Measurements from ENCODE around the gene SACS. TPM values are rescaled to one million over a fixed set of nuclear protein-coding genes. Genes with fewer than 3 reads are reported as not detected.
"Not testable (repeated sequence)": the region's sequence is repeated elsewhere in the genome, so short reads cannot be mapped to it uniquely, and the experiment has no call there.

The SACS gene
- polyA plus RNA-seq, 1 donor from 2014 or later: 4.2 TPM

DNA sequence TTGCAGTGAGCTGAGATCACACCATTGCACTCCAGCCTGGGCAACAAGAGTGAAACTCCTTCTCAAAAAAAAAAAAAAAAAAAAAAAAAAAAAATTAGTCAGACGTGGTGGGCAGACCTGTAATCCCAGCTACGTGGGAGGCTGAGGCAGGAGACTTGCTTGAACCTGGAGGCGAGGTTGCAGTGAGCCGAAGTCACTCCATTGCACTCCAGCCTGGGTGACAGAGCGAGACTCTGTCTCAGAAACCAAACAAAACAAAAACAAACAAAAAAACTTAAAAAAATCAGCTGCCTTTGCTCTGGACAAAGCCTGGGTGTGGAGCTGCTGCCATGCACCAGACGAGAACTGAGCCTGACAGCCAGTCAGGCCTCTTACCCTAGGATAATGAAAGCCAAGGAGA lies 6.8 kb upstream of the SACS start:
- not testable (repeated sequence) for H3K4me3 Mint-ChIP-seq, H3K27ac Mint-ChIP-seq, H3K4me1 Mint-ChIP-seq, H3K36me3 Mint-ChIP-seq, H3K9me3 Mint-ChIP-seq
- H3K27me3 Mint-ChIP-seq: peaks cover 14% of the 10 kb centered on the region

DNA sequence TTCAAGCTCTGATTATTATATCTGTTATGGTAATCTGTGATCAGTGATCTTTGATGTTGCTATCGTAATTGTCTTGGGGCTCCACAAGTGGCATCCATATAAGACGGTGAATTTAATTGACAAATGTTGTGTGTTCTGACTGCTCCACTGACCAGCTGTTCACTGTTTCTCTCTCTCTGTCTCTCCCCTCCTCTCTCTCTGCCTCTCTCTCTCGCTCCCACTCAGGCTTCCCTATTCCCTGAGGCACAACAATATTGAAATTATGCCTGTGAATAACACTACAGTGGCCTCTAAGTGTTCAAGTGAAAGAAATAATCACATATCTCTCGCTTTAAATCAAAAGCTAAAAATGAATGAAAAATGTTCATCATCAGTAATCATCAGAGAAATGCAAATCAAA lies 4.4 kb upstream of the SACS start:
- Mint-ChIP-seq H3K4me1 (peaks cover 0 to 2% (median 0%) of the 10 kb centered on the region in 3 donors), H3K27me3 (peaks cover 22% of the 10 kb centered on the region), H3K36me3 (no peaks in the 10 kb centered on the region), H3K27ac (no peak overlapping the region), H3K9me3 (no peaks in the 10 kb centered on the region), H3K4me3 (no peak overlapping the region)

DNA sequence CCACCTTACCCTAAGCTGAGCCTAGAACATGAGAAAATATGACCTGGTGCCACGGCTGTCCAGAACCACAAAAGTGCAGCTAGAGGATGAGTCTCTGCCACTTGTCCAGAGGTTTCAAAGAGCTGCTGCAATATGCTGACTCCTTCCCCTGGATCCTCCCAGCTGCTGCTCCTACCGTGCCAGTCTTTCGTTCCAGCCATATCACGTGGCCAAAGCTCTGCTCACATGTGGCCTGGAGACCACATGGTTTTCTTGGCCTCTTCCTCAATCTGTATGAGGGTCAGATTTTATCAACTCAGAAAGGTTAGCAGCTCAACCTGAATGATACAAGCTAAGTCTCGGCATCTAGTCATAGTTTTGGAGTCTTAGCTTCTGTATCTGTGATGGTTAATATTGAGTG lies 3.2 kb upstream of the SACS start:
- Mint-ChIP-seq H3K27ac (no peak overlapping the region), H3K9me3 (no peaks in the 10 kb centered on the region), H3K4me1 (peaks cover 0 to 2% (median 0%) of the 10 kb centered on the region in 3 donors), H3K4me3 (no peak overlapping the region), H3K36me3 (no peaks in the 10 kb centered on the region), H3K27me3 (peaks cover 30% of the 10 kb centered on the region)

DNA sequence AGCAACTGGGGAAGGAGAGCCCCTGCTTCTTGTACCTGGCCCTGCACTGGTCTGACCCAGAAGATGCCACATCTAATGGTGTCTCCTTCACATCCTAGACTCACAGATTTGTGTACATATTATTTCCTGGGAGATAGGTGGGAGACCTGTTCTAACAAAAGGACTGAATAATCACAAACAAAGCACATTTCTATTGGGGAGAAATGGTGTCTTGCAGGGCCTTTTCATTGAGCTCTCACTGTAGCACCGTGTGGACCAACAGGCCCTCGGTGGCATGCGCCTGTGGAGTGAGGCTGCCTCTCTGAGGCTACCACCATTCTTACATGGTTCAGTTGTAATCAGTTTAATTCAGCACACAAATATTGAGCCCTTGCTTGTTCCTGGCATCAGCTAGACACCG lies 989 bp upstream of the SACS start:
- Mint-ChIP-seq H3K27me3 (peaks cover 42% of the 10 kb centered on the region), H3K9me3 (no peaks in the 10 kb centered on the region), H3K27ac (no peak overlapping the region), H3K36me3 (no peaks in the 10 kb centered on the region), H3K4me3 (no peak overlapping the region), H3K4me1 (peaks cover 0 to 2% (median 0%) of the 10 kb centered on the region in 3 donors)

DNA sequence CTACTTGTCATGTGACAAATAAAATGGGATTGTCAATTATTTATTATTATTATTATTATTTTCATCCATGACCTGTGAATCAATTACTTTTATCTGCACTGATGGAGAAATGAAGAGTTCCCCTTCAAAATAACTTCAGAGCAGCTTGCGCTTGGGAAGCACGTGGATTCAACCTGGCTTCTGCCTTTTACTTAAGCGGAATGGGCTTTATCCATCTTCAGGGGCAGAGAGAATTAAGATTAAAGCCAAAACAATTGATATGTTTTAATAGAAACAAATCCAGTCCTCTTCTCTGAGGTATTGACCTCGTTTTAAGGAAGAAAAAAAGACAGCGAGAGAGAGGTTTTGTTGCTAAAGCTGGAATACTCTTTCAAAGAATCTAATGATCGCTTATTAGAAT lies 876 bp downstream of the SACS start:
- H3K9me3 Mint-ChIP-seq: no peaks in the 10 kb centered on the region
- H3K36me3 Mint-ChIP-seq: no peaks in the 10 kb centered on the region
- no peak overlapping the region for H3K4me3 Mint-ChIP-seq
- H3K27ac Mint-ChIP-seq: no peak overlapping the region
- peaks cover 0 to 2% (median 0%) of the 10 kb centered on the region in 3 donors for H3K4me1 Mint-ChIP-seq
- peaks cover 45% of the 10 kb centered on the region for H3K27me3 Mint-ChIP-seq

DNA sequence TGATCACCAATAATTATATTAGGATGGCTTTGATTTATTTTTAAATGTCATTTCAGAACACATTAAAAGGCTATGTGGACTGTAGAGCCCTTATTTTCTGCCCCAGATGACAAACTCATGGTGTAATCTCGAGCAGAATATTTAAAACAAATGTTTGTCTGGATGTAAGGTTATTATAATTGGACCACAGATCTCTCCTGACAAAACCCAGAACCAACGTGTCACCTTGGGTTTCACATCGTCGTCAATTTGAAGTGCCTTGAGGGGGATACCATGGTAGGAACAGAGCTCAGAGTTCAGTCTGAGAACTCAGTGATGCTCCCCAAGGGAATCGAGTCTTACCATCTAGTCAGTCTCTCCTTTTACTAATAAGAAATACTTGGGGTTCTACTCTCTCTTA lies 2.8 kb downstream of the SACS start:
- no peak overlapping the region for H3K27ac Mint-ChIP-seq
- H3K36me3 Mint-ChIP-seq: no peaks in the 10 kb centered on the region
- peaks cover 35% of the 10 kb centered on the region for H3K27me3 Mint-ChIP-seq
- H3K4me1 Mint-ChIP-seq: peaks cover 0 to 2% (median 0%) of the 10 kb centered on the region in 3 donors
- no peak overlapping the region for H3K4me3 Mint-ChIP-seq
- H3K9me3 Mint-ChIP-seq: no peaks in the 10 kb centered on the region

DNA sequence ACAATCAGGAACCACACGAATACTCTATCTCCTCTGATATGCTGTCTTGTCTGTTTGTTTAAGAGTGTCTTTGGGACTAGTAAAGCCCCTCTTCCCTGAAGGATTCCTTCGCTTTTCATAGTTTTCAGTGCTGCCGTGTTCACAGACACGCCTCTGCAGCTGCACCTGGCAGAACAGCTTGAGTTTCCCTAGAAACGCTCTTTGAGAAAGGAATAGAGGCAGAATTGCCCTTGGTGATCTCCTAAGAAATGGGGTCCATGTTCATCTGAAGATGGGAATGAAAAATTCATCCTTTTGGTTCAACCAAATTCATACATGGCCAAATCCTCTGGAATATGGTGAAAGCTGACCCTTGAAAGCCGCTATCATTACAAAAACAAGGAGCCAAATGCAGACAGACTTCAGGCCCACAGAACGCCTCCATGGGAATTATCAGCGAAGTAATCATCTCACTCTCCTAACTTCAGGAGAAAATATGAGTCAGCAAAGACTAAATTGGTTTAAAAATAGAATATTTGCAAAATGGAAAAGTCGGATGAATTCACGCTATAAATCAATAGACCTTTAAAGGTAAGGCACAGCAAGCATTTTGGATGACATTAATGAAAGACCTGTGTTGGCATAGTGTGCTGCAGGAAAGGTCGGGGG lies 5.5 kb downstream of the SACS start:
- no peaks in the 10 kb centered on the region for H3K9me3 Mint-ChIP-seq
- no peak overlapping the region for H3K27ac Mint-ChIP-seq
- peaks cover 27% of the 10 kb centered on the region for H3K27me3 Mint-ChIP-seq
- H3K4me3 Mint-ChIP-seq: no peak overlapping the region
- no peaks in the 10 kb centered on the region for H3K36me3 Mint-ChIP-seq
- peaks cover 0 to under 1% (median 0%) of the 10 kb centered on the region in 3 donors for H3K4me1 Mint-ChIP-seq

DNA sequence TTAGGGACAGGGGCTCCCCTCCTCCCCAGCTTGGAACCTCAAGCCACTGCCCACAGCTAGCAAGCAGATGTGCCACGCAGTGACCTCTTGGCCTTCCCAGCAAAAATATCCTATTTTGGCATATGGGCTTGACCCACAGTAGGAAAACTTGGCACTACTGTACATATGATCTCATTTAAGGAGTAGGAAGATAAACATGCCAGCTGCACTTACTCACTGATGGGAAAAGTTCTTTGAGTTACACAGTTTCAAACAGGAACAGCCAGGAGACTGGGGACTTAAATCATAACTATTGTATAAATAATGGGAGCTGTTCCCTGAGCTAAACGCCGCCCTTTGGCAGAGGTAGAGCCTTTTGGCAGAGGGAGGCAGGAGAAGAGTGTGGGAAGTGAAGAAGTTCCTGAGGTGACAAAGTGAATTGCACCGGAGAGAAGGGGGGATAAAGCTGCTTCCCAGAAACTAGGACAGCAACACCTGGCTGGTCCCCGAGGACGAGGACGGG lies 6.1 kb downstream of the SACS start:
- Mint-ChIP-seq H3K9me3 (no peaks in the 10 kb centered on the region), H3K27ac (no peak overlapping the region), H3K4me1 (no peaks in the 10 kb centered on the region), H3K27me3 (peaks cover 25% of the 10 kb centered on the region), H3K36me3 (no peaks in the 10 kb centered on the region), H3K4me3 (no peak overlapping the region)

DNA sequence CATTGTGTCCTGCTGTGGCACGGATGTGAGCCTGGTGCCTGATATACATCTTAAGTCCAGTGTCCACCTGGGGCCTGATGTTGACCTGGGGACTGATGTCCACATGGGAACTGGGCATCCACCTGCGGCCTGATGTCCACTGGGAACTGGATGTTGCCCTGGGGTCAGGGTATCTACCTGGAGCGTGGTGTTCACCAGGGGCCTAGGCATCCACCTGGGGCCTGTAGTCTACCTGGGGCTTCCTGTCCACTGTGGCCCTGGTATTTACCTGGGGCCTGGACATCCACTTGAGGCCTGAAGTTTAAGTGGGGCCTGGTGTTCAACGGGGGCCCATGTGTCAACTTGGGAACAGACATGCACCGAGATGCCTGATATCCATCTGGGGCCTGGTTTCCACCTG lies 11.9 kb downstream of the SACS start:
- H3K27me3 Mint-ChIP-seq: no peaks in the 10 kb centered on the region
- H3K36me3 Mint-ChIP-seq: no peaks in the 10 kb centered on the region
- H3K4me1 Mint-ChIP-seq: no peaks in the 10 kb centered on the region
- H3K4me3 Mint-ChIP-seq: no peak overlapping the region
- no peaks in the 10 kb centered on the region for H3K9me3 Mint-ChIP-seq
- no peak overlapping the region for H3K27ac Mint-ChIP-seq

DNA sequence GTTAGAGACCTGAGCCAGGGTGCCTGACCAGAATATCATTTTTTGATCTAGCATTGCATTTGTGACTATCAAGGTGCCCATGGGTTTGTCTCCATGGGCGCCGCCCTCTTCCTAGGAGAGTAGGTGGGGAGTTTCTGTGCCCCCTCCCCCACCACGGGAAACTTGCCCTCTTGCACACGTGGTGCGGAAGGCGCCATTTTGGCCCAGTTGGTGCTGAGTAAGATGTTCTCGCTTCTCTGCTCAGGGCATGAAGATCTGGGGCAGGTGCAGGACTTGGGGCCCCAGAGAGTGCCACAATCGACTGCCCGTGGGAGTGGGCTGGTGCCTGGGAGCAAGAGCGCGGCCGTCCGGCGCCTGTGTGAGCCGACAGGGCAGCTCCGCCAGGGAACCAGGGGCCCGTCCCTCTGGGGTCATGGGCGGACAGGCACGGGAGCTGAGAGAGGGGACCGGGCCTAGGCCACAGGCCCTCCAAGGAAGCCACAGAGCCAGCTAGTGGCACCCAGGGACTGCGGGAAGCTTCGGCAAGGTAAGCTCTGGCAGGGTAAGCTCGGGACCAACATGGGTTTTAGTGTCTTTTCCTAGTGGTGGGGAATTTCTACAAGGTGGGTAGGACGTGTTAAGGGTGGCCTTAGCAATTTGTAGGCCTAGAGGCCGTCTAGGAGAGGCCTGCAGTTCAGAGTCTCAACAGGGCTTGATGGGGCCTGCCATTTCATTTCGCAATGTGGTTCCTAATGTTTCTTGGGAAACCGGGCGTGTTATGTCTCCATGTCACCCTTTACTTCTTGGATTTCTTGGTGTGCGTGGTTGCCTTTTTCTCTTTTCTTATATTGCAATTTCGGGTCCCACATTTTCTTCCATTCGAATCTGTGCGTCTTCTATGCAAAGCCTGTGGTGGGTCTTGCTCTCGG lies 14.5 kb downstream of the SACS start:
- H3K4me3 Mint-ChIP-seq: no peak overlapping the region
- peak overlapping the region in 1 of 3 donors; percentile 47 for H3K27ac Mint-ChIP-seq
- no peaks in the 10 kb centered on the region for H3K36me3 Mint-ChIP-seq
- H3K4me1 Mint-ChIP-seq: no peaks in the 10 kb centered on the region
- no peaks in the 10 kb centered on the region for H3K27me3 Mint-ChIP-seq
- no peaks in the 10 kb centered on the region for H3K9me3 Mint-ChIP-seq

DNA sequence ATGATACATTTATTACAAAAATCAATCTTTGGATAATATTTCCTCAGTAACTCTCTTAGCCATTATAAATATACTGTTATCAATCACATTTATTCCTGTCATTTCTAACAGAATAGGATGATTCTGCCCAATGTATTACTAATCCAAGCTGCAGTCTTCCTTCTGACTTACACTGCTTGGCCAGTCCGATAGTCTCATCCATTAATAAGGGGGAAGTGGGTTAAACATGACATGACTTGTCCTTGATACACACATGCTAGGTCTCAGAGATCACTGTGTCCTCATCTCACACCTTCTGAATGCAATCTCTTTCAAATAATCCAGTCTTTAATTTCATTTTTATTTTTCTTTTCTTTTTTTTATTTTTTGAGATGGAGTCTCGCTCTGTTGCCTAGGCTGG lies 18.8 kb downstream of the SACS start:
- no peaks in the 10 kb centered on the region for H3K9me3 Mint-ChIP-seq
- no peak overlapping the region for H3K4me3 Mint-ChIP-seq
- H3K27ac Mint-ChIP-seq: no peak overlapping the region
- H3K36me3 Mint-ChIP-seq: no peaks in the 10 kb centered on the region
- no peaks in the 10 kb centered on the region for H3K4me1 Mint-ChIP-seq
- H3K27me3 Mint-ChIP-seq: peaks cover 8% of the 10 kb centered on the region

DNA sequence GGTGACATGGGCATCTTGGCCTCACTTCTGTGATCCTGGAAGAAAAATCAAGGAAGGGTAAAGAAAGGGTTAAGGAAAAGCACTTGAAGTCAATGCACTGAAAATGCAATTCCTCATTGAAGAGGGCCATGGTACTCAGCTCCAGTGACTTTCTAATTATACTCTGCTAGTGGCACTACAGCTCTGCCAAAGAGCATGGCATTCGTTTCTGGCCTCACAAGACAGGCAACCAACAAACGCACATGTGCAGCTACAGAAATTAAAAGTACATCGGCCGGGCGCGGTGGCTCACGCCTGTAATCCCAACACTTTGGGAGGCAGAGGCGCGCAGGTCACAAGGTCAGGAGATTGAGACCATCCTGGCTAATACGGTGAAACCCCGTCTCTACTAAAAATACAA lies 21.8 kb downstream of the SACS start:
- Mint-ChIP-seq H3K27me3 (peaks cover 10% of the 10 kb centered on the region), H3K4me3 (no peak overlapping the region), H3K36me3 (no peaks in the 10 kb centered on the region), H3K4me1 (peaks cover 0 to 2% (median 2%) of the 10 kb centered on the region in 3 donors), H3K27ac (no peak overlapping the region), H3K9me3 (peaks cover 0 to 2% (median 0%) of the 10 kb centered on the region in 3 donors)

DNA sequence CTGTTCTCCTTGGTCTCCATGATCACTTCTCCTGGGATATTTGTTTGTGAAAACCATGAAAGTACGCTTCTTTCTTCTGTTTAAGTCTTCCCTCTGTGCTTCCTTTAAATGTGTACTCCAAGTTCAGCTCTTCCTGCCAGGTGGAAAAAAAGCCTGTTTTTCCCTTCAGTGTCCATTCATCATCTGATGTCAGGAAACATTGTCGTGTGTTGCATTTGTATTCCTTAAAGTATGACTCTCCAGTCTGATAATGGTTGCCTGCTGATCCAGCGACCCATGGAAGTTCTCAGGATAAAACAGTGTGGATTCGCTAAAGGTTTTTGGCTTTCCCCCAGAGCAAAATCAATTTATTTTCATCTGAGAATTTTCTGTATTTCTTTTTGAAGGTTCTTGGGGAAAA lies 22.3 kb downstream of the SACS start:
- Mint-ChIP-seq H3K27ac (no peak overlapping the region), H3K36me3 (no peaks in the 10 kb centered on the region), H3K9me3 (peaks cover 0 to 2% (median 0%) of the 10 kb centered on the region in 3 donors), H3K4me3 (no peak overlapping the region), H3K4me1 (peaks cover 0 to 2% (median 2%) of the 10 kb centered on the region in 3 donors), H3K27me3 (peaks cover 10% of the 10 kb centered on the region)

DNA sequence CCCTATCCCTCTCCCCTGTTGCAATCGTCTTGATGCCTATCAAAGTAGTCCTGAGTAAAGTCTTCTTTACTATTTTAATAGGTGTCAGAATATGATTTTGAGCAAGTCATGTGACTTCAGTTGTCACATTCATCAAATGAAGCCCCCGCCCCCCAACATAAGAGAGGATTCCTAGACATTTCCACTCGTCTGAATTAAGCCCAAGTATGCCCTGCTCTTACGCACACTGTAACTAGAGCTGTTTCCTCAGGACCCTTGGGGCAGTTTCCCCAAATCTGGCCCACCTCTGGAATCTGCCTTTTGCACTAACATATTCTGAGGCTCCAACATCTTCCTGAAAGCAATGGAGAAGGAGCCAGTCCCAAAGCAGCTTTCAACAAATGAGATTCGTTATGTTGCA lies 25.5 kb downstream of the SACS start:
- Mint-ChIP-seq H3K9me3 (peaks cover 0 to 2% (median 0%) of the 10 kb centered on the region in 3 donors), H3K27ac (no peak overlapping the region), H3K36me3 (no peaks in the 10 kb centered on the region), H3K27me3 (peaks cover 13% of the 10 kb centered on the region), H3K4me1 (peaks cover 0 to 2% (median 2%) of the 10 kb centered on the region in 3 donors), H3K4me3 (no peak overlapping the region)

DNA sequence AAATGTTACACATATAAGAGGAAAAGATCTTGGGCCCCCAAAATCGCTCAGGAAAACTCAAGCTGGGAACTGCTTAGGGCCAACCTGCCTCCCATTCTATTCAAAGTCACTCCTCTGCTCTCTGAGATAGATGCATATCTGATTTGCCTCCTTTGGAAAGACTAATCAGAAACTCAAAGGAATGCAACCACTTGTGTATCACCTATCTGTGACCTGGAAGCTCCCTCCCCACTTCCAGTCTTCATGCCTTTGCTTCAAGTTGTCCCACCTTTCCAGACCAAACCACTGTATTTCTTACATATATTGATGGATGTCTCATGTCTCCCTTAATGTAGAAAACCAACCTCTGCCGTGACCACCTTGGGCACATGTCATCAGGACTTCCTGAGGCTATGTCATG lies 32.3 kb downstream of the SACS start:
- Mint-ChIP-seq H3K9me3 (peaks cover 3 to 12% (median 10%) of the 10 kb centered on the region in 3 donors), H3K27me3 (peaks cover 10% of the 10 kb centered on the region), H3K4me3 (peak overlapping the region in 1 of 4 donors; percentile 30)
- not testable (repeated sequence) for H3K4me1 Mint-ChIP-seq, H3K27ac Mint-ChIP-seq, H3K36me3 Mint-ChIP-seq
